Activated CD4-positive, CD25-positive, alpha-beta regulatory T cell (primary cell): ENCODE data around the gene NDUFS4.
"Not testable (repeated sequence)": the region's sequence is repeated elsewhere in the genome, so short reads cannot be mapped to it uniquely, and the experiment has no call there.

Experiments
- DNase-seq, 4 experiments: peaks; one replicate each; lab custom pipeline; 2025; lab: John Stamatoyannopoulos, UW

The NDUFS4 gene

DNA sequence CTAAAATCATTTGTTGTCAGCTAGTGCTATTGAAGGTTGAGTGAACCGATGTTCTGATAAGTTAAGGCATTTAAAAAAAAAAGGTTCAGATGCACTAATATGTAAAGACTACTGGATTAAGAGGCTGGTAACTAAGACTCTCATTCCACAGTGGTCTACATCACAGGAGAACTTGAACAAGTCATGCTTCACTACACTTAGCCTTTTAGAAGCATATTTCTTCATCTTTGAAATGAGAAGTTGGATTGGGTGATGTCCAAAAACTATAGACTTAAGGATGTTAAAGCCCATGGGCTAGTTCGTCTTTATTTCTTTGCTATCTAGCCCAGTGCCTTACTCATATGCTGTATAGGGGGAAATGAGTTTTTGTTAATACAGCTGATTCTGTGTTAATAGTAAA, 107.2 kb downstream of the NDUFS4 start:
- DNase-seq, result no peak

DNA sequence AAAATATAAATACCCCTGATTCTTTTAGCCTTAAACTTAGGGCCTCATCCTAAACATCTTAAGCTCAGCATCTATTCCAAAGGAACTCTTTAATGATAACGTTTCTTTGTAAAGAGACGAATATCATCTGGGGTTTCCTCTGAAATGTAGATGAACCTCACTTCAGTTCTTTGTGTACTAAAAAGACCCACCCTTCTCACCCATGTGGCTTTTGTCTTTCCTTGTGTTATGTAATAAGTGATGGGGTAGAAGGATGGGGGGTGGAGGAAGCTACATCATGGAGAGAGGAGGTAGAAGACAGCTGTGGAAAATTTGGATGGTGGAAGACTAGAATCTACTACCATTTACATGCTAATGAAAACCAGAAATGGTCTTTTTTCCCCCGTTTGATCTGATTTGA, 111.0 kb downstream of the NDUFS4 start:
- no peak for DNase-seq

DNA sequence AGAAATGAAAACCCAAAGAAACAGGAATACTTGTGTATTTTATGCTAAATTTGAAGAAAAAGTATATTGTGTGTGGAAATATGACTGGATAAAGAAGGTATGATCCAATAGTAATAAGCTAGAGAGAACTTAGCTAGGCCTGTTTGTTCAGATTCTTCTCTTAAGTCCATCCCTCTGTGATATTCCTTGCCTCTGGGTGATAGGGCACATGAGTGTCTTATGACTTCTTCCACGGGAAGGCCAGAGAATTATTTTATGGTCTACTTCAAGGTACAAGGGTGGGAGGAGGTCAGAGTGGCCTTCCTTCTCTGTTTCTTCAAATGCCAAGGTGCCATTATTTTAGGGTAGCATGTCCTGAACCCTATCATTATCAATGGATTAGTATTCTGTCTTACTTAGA, 113.7 kb downstream of the NDUFS4 start:
- no peak for DNase-seq

DNA sequence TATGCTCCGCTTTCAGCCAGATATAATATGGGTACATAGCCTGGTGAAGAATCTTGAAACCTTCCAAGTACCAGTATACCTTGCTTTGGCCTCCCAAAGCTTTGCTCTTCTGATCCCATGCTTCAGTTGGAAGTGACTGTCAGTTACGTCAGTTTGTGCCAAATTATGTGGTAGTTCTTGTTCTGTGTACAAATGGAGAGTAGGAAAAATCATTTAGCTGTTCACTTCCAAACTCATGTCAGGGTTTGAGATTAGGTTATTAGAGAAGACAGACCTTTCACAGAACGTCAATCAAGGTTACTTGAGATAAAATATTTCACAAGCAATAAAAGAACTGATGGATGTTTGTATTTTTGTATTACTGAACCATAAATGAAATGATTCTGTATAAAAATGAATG, 117.2 kb downstream of the NDUFS4 start:
- no peak for DNase-seq

DNA sequence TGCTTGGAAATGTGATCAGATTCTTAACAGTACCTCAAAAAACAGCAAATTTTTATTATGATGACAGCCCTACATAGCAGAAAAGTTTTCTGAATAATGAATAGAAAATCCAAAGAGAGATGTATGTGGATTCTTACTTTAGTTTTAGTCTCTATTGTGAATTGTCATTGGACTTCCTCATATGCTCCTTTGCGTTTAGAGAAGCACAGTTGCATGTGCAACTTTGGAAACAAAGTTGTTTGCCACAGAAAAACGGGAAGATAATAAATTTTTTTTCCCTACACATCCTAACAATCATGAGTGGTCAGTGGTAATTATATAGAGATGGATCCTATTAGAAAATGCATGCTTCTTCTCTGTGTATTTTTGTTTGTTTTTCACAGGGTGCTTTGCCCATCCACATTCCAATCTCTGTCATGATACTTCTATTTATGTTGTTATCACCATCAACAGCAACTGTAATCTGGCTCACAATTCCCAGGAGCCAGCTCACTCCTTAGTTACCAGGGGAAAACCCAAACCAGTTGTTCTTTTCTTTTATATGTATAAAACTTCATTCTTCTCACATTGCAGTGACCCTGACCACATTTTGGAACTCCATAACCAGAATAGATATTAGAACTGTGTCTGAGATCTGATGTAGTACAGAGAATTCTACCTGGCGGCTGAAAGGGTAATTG, 118.7 kb downstream of the NDUFS4 start:
- no peak for DNase-seq

DNA sequence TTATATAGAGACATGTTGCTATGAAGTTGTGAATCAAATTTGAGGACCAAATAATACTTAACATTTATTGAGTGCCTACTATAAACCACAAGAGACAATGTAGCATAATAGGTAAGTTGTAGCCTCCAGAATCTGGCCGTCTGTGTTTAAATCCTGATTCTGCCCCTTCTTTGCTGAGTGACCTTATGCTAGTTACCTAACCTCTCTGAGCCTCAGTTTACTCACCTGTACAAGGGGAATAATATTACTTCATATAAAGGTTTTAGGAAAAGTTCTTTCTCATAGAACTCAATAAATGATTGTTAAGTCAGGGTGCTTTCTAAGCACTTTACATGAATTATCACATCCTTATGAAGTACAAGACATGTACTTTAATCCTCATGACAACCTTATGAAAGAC, 120.6 kb downstream of the NDUFS4 start:
- no peak for DNase-seq

DNA sequence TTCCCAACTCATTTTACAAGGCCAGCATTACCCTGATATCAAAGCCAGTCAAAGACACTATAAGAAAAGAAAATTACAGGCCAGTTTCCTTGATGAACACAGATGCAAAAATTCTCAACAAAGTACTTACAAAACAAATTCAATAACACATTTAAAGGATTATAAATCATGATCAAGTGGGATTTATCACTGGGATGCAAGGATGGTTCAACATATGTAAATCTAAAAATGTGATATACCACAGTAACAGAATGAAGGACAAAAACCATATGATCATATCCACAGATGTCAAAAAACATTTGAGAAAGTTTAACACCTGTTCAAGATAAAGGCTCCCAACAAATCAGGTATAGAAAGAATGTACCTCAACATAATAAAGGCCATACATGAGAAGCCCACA, 130.6 kb downstream of the NDUFS4 start:
- no peak for DNase-seq

DNA sequence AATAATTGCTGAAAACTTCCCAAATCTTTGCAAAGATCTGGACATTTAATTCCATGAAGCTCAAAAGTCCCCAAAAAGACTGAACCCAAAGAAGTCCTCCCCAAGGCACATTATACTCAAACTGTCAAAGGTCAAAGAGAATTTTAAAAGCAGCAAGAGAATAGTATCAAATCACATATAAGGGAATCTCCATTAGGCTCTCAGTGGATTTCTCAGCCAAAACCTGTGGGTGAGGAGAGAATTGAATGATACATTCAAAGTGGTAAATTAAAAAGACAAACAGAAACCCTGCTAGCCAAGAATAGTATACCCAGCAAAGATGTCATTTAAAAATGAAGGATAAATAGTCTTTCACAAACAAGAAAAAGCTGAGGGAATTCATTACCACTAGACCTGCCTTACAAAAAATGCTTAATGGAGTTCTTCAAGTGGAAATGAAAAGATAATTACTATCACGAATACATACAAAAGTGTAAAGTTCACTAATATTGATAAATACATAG, 134.1 kb downstream of the NDUFS4 start:
- no peak for DNase-seq

DNA sequence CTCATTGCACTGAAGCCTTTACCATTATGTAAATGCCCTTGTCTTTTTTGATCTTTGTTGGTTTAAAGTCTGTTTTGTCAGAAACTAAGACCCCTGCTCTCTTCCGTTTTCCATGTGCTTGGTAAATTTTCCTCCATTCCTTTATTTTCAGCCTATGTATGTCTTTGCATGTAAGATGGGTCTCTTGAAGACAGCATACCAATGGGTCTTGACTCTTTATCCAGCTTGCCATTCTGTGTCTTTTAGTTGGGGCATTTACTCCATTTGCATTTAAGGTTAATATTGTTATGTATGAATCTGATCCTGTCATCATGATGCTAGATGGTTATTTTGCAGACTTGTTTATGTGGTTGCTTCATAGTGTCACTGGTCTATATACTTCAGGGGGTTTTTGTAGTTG, 150.0 kb downstream of the NDUFS4 start:
- DNase-seq, result not testable (repeated sequence)

DNA sequence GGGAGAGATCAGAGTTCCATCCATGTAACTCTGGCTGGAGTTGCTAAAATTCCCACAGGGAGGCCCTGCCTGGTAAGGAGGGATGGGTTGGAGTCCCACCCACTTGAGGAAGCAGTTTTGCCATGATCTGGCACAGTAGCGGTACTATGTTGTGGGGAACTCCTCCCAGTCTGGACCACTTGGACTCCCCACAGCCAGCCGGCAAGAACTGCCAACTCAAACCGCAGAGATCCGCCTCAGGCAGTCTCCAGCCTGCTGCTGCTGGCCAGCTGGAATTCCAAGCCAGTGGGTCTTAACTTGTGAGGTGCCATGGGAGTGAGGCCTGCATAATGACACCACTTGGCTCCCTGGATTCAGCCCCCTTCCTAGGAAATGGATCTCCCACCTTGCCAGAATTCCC, 151.9 kb downstream of the NDUFS4 start:
- no peak for DNase-seq

DNA sequence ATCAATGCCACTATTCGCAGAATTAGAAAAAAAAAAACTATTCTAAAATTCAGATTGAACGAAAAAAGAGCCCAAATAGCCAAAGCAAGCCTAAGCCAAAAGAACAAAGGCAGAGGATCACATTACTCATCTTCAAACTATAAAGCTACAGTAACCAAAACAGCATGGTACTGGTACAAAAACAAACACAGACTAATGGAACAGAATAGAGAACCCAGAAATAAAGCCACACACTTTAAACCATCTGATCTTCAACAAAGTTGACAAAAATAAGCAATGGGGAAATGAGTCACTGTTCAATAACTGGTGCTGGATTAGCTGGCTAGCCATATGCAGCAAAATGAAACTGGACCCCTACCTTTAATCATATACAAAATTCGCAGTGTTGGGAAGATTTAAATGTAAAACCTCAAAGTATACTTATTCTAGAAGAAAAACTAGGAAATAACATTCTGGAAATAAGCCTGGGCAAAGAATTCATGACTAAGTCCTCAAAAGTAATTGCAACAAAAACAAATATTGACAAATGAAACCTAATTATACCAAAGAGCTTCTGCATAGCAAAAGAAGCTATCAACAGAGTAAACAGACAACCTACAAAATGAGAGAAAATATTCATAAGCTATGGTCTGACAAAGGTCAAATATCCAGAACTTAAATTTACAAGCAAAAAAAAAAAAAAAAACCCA, 153.7 kb downstream of the NDUFS4 start:
- no peak for DNase-seq

DNA sequence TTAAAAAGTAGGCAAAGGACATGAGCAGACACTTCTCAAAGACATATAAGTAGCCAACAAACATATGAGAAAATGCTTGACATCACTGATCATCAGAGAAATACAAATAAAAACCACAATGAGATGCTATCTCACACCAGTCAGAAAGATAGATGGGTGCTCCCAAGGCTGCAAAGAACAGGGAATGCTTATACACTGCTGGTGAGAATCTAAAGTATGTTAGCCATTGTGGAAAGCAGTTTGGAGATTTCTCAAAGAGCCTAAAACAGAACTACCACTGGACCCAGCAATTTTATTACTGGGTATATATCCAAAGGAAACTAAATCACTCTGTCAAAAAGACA, 154.2 kb downstream of the NDUFS4 start:
- no peak for DNase-seq

DNA sequence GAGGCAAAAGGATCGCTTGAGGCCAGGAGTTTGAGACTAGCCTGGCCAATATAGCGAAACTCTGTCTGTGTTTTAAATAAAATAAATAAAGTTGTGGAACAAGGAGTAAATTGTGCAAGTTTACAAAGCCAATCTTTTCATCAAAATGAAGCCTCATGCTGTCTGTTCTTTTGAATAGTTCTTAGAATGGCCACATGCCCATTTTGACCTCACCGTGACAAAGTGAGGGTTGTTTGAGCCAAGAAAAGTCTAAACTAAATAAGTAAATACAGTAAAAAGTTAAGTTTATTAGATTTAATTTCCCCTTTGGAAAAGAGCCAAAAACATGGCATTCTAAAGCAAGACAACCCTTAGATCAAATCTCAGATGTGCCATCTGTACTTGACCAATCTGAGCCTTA, 165.7 kb downstream of the NDUFS4 start:
- DNase-seq, result no peak

DNA sequence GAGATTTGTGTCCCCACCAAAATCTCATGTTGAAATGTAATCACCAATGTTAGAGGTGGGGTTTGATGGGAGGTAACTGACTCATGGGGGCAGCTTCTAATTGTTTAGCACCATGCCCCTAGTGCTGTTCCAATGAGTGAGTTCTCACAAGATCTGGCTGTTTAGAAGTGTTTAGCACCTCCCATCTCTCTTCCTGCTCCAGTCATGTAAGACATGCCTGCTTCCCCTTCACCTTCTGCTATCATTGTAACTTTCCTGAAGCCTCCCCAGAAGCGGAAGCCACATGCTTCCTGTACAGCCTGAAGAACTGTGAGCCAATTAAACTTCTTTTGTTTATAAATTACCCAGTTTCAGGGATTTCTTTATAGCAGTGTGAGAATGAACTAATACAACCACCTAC, 170.5 kb downstream of the NDUFS4 start:
- DNase-seq, result no peak
